Endothelial cell of umbilical vein (primary cell): Measurements from ENCODE around the gene LRRFIP2. TPM values are rescaled to one million over a fixed set of nuclear protein-coding genes. Genes with fewer than 3 reads are reported as not detected.

Source experiments
- BruUV-seq: library from RNA; stranded (reverse); fragments of 400-500 nt; replicated peaks from 2 replicates; lab custom pipeline; 2021; lab: Mats Ljungman, UMichigan
- CTCF ChIA-PET: fragments of 300-600, 350-600 bp; sonication (Branson Sonifier 250); formaldehyde crosslinking; loops from one replicate; lab custom pipeline; 2021; ENCODE audit warnings: antibody characterized with exemption, inconsistent platforms; lab: Charles Lee
- POLR2A ChIA-PET: fragments of 300-600, 350-600 bp; sonication (Branson Sonifier 250); formaldehyde crosslinking; loops from one replicate; lab custom pipeline; 2021; ENCODE audit warnings: antibody characterized with exemption, inconsistent platforms; lab: Charles Lee
- DNase-seq: peaks from one replicate; pipeline ENCODE4 v3.0.0-alpha.2; 2011; ENCODE audit warnings: low read depth, low spot score
- FAIRE-seq: peaks from 2 replicates; lab custom pipeline; 2011; peaks lifted over from hg19 to GRCh38; lab: Jason Lieb, UNC
- H2AFZ ChIP-seq: 2 replicates; pipeline ENCODE4 v1.6.0; 2012; ENCODE audit warnings: low read depth, low read length, control low read depth, inconsistent platforms
- H3K27ac ChIP-seq: 2 replicates; pipeline ENCODE4 v1.5.1; 2011; ENCODE audit warnings: low read depth, mild to moderate bottlenecking, control low read depth, low read length, moderate library complexity; ENCODE audit not compliant: insufficient read depth
- H3K27me3 ChIP-seq, 2 experiments: 2 replicates each; pipeline versions ENCODE4 v1.6.0 to v1.6.1; 2011; ENCODE audit warnings: low read length in 2 of 2, mixed read lengths in 1 of 2; ENCODE audit not compliant: control insufficient read depth in 2 of 2, insufficient read depth in 2 of 2
- H3K36me3 ChIP-seq, 2 experiments: 2 replicates in 1 of 2; 3 replicates in 1 of 2; pipeline ENCODE4 v1.5.1; 2011; ENCODE audit warnings: low read length in 2 of 2, mild to moderate bottlenecking in 1 of 2, moderate library complexity in 1 of 2; ENCODE audit not compliant: control insufficient read depth in 2 of 2, insufficient read depth in 2 of 2; ENCODE audit errors: extremely low read depth in 1 of 2
- H3K4me1 ChIP-seq: 3 replicates; pipeline ENCODE4 v1.5.1; 2011; ENCODE audit warnings: mild to moderate bottlenecking, low read length; ENCODE audit not compliant: control insufficient read depth, insufficient read depth; ENCODE audit errors: extremely low read depth
- H3K4me2 ChIP-seq: 2 replicates; pipeline ENCODE4 v1.6.1; 2011; ENCODE audit warnings: low read length, control low read depth, mixed read lengths; ENCODE audit not compliant: insufficient read depth
- H3K4me3 ChIP-seq, 3 experiments: fragments of 200-600 bp in 1 of 3; sonication (generic), shearing (Covaris generic) in 1 of 3; replicated peaks in 1 of 3; 2 replicates each; pipeline ENCODE4 v1.5.1; 2011 to 2016; ENCODE audit warnings: control low read depth in 3 of 3, low read length in 3 of 3, mild to moderate bottlenecking in 2 of 3, inconsistent platforms in 1 of 3, low read depth in 1 of 3, moderate library complexity in 1 of 3; ENCODE audit not compliant: insufficient read depth in 1 of 3
- H3K79me2 ChIP-seq: 2 replicates; pipeline ENCODE4 v1.6.0; 2012; ENCODE audit warnings: low read length, inconsistent platforms; ENCODE audit not compliant: control insufficient read depth, insufficient read depth
- H3K9ac ChIP-seq: replicated peaks from 2 replicates; pipeline ENCODE3; 2011; ENCODE audit warnings: low read length, control low read depth; ENCODE audit not compliant: insufficient read depth; ENCODE audit errors: extremely low read depth
- H3K9me1 ChIP-seq: replicated peaks from 3 replicates; pipeline ENCODE4 v1.6.0; 2011; ENCODE audit warnings: mild to moderate bottlenecking, low read length; ENCODE audit not compliant: control insufficient read depth, insufficient read depth; ENCODE audit errors: extremely low read depth
- H3K9me3 ChIP-seq: replicated peaks from 2 replicates; pipeline ENCODE4 v1.5.1; 2012; ENCODE audit warnings: low read length, inconsistent platforms; ENCODE audit not compliant: control insufficient read depth, insufficient read depth
- H4K20me1 ChIP-seq: replicated peaks from 2 replicates; pipeline ENCODE3; 2011; ENCODE audit warnings: mild to moderate bottlenecking, low read length; ENCODE audit not compliant: control insufficient read depth, insufficient read depth; ENCODE audit errors: extremely low read depth
- EZH2 ChIP-seq: IDR thresholded peaks from 2 replicates; pipeline ENCODE4 v1.6.1; 2012; ENCODE audit warnings: borderline replicate concordance, low read depth, mild to moderate bottlenecking, moderate library complexity, low read length, inconsistent platforms; ENCODE audit not compliant: severe bottlenecking
- FOS ChIP-seq: IDR thresholded peaks from 2 replicates; pipeline ENCODE4 v1.6.1; 2011; ENCODE audit warnings: mild to moderate bottlenecking, low read length, moderate library complexity, borderline replicate concordance; ENCODE audit not compliant: insufficient read depth
- GATA2 ChIP-seq: IDR thresholded peaks from 2 replicates; pipeline ENCODE4 v1.7.0; 2011; ENCODE audit warnings: low read depth, mild to moderate bottlenecking, moderate library complexity, mixed read lengths, low read length; ENCODE audit not compliant: insufficient read length, insufficient read depth
- JUN ChIP-seq: IDR thresholded peaks from 2 replicates; pipeline ENCODE4 v1.6.1; 2011; ENCODE audit warnings: borderline replicate concordance, low read depth; ENCODE audit not compliant: insufficient read length, insufficient read depth
- MYC ChIP-seq: IDR thresholded peaks from one replicate; pipeline ENCODE4 v1.6.1; 2011; ENCODE audit warnings: mild to moderate bottlenecking, low read depth, low read length
- POLR2A ChIP-seq: IDR thresholded peaks from 2 replicates; pipeline ENCODE4 v1.6.1; 2012; ENCODE audit warnings: low read depth, mild to moderate bottlenecking, control low read depth, low read length
- POLR2AphosphoS5 ChIP-seq: IDR thresholded peaks from 2 replicates; pipeline ENCODE4 v1.6.1; 2012; ENCODE audit warnings: low read depth, mild to moderate bottlenecking, control low read depth, low read length, moderate library complexity; ENCODE audit not compliant: insufficient read depth
- dilution Hi-C: fragments of 300-500 bp; cut with MboI; formaldehyde crosslinking; loops from one replicate; pipeline ENCODE4 v1.15.0; 2019; ENCODE audit warnings: low sequenced_read_pairs; ENCODE audit not compliant: extremely low pct_ligation_motif_present
- intact Hi-C: fragments of 100-400 bp; cut with micrococcal nuclease; formaldehyde crosslinking; loops from one replicate; pipeline ENCODE4 v1.10.0; 2022
- polyA plus RNA-seq, 4 experiments: library from polyadenylated mRNA; depleted of rRNA in 3 of 4; stranded (reverse) in 3 of 4; unstranded in 1 of 4; fragments of >200 nt; gene quantifications; 2 replicates each; pipeline versions ENCODE4 v1.2.1 to v1.2.3, GENCODE V29; 2011 to 2012; ENCODE audit warnings: missing spikeins in 1 of 4
- total RNA-seq: library from RNA; stranded (reverse); gene quantifications from 2 replicates; pipeline ENCODE4 v1.2.3, GENCODE V29; 2021
- TF ChIP-seq, protein P1 (sequence below): IDR thresholded peaks from 2 replicates; pipeline ENCODE4 v1.6.1; 2011; ENCODE audit not compliant: insufficient read depth, insufficient read length
- TF ChIP-seq, protein P2 (sequence below), 2 donors: IDR thresholded peaks; 1 replicate in 1 of 2; 2 replicates in 1 of 2; pipeline ENCODE4 v1.5.1; 2011; ENCODE audit warnings: low read length in 2 of 2, mild to moderate bottlenecking in 2 of 2, moderate library complexity in 2 of 2, control low read depth in 1 of 2, inconsistent platforms in 1 of 2, low read depth in 1 of 2; ENCODE audit not compliant: insufficient read depth in 1 of 2; ENCODE audit errors: extremely low read depth in 1 of 2

Gene LRRFIP2
- total and polyA plus RNA-seq, 2 donors (not counting 3 experiments of a cell fraction or from before 2014, with no cell fraction given) = 20.8 to 78.9 TPM

- Histone ChIP-seq H3K9me1 (no peaks in the 10 kb centered on the region), H2AFZ (no peak overlapping the region), H3K4me1 (no peaks in the 10 kb centered on the region), H3K4me3 (no peak overlapping the region), H3K27ac (no peak overlapping the region), H3K9ac (no peak overlapping the region), H3K36me3 (no peaks in the 10 kb centered on the region), H3K9me3 (no peaks in the 10 kb centered on the region), H3K79me2 (no peaks in the 10 kb centered on the region), H4K20me1 (no peaks in the 10 kb centered on the region), H3K4me2 (no peak overlapping the region), H3K27me3 (no peaks in the 10 kb centered on the region)
- ChIA-PET POLR2A (no interaction called here), CTCF (no interaction called here)
- no TSS peak for BruUV-seq
- TF ChIP-seq POLR2A (no peak), JUN (no peak), POLR2AphosphoS5 (no peak)
- DNase-seq (no peak), FAIRE-seq (no peak)
- intact Hi-C loops = no loop called here
- dilution Hi-C loops = no loop called here
Observed at GRCh38 chr3:37189109-37189508, 14.7 kb upstream of the LRRFIP2 start.

DNA sequence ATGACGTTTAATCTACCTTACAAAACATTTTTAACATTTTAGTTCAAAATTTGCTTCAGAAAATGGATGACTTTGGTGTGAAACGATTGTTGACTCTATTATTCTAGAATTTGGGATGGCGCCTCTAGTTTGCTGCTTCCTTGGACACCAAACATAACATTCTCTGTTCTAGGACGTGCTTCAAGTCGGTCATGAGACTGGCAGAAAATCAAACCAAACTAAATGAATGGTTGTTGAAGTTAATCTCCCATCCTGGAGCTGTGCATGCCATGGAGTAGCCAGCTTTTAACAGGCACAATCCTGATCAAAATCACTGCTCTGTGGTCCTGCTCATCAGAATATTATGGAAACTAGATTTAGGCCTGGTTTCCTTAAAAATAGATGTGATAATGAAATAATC lies 9.6 kb upstream of the LRRFIP2 start:
- no peak for TF ChIP-seq FOS
- TF ChIP-seq EZH2 = no peak
- TF ChIP-seq, protein P1, sequence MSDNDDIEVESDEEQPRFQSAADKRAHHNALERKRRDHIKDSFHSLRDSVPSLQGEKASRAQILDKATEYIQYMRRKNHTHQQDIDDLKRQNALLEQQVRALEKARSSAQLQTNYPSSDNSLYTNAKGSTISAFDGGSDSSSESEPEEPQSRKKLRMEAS = no peak
- no peak for TF ChIP-seq JUN
- no peak for TF ChIP-seq GATA2
- no peak for TF ChIP-seq MYC
- TF ChIP-seq, protein P2, sequence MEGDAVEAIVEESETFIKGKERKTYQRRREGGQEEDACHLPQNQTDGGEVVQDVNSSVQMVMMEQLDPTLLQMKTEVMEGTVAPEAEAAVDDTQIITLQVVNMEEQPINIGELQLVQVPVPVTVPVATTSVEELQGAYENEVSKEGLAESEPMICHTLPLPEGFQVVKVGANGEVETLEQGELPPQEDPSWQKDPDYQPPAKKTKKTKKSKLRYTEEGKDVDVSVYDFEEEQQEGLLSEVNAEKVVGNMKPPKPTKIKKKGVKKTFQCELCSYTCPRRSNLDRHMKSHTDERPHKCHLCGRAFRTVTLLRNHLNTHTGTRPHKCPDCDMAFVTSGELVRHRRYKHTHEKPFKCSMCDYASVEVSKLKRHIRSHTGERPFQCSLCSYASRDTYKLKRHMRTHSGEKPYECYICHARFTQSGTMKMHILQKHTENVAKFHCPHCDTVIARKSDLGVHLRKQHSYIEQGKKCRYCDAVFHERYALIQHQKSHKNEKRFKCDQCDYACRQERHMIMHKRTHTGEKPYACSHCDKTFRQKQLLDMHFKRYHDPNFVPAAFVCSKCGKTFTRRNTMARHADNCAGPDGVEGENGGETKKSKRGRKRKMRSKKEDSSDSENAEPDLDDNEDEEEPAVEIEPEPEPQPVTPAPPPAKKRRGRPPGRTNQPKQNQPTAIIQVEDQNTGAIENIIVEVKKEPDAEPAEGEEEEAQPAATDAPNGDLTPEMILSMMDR (IDR thresholded peaks at IDR 0.05; ENCODE audit: extremely low read depth in 1 of 2, insufficient read depth in 1 of 2, low read depth in 1 of 2, low read length in 2 of 2) = no peak
- no peak for TF ChIP-seq POLR2AphosphoS5
- no peak for TF ChIP-seq POLR2A
- no peaks in the 10 kb centered on the region for H4K20me1 ChIP-seq
- intact Hi-C loops (loop anchor here (5.0 kb wide), 1 partner anchor 277 kb away; no protein-coding TSS in a partner anchor), dilution Hi-C loops (no loop called here)
- H2AFZ ChIP-seq = no peak overlapping the region
- H3K9ac ChIP-seq = no peak overlapping the region
- H3K27me3 ChIP-seq = no peaks in the 10 kb centered on the region
- CTCF ChIA-PET = interaction anchor here (1.0 kb wide), 1 partner anchor 100 kb away, joined by 3 read pairs; no protein-coding TSS in a partner anchor
- no peaks in the 10 kb centered on the region for H3K9me3 ChIP-seq
- H3K27ac ChIP-seq = peak overlapping the region; percentile 19
- no TSS peak for BruUV-seq
- DNase-seq (no peak), FAIRE-seq (no peak)
- peaks cover 20% of the 10 kb centered on the region for H3K4me1 ChIP-seq
- H3K4me2 ChIP-seq = no peak overlapping the region
- H3K79me2 ChIP-seq = peaks cover 9% of the 10 kb centered on the region
- POLR2A ChIA-PET = interaction anchor here (1.4 kb wide), 1 partner anchor 191 kb away, joined by 3 read pairs; the partner anchor contains the start of genes EPM2AIP1 and MLH1
- H3K4me3 ChIP-seq = no peak overlapping the region
- H3K9me1 ChIP-seq = no peaks in the 10 kb centered on the region
- H3K36me3 ChIP-seq = no peaks in the 10 kb centered on the region
